Measurements from ENCODE around the gene DUSP10.

Gene DUSP10

DNA sequence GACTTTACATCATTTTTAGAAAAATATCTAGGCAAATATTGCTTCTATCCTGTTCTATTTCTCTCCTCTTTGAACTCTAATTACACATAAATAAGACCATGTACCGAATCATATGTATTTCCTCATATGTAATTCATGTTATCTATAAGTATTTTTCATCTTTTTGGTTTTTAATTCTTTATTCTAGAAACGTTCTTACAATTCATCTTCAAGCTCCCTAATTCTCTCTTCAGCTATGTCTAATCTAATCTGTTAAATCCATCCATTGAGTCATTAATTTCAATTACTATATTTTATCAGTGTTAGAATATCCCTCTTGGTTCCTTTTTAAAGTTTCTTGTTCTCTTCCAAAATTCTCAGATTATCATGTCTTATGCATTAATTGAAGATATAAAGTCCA, 61.8 kb downstream of the DUSP10 start:
- H3K4me3 ChIP-seq (ENCODE audit: low read depth, low read length) = no peak overlapping the region
- no peak for DNase-seq
- no peaks in the 10 kb centered on the region for H3K9me3 ChIP-seq (ENCODE audit: severe bottlenecking)
- H3K36me3 ChIP-seq = no peaks in the 10 kb centered on the region
- H3K27ac ChIP-seq = no peak overlapping the region
- H3K27me3 ChIP-seq (ENCODE audit: insufficient read depth, low read depth, severe bottlenecking) = no peaks in the 10 kb centered on the region
- TF ChIP-seq, protein P1, sequence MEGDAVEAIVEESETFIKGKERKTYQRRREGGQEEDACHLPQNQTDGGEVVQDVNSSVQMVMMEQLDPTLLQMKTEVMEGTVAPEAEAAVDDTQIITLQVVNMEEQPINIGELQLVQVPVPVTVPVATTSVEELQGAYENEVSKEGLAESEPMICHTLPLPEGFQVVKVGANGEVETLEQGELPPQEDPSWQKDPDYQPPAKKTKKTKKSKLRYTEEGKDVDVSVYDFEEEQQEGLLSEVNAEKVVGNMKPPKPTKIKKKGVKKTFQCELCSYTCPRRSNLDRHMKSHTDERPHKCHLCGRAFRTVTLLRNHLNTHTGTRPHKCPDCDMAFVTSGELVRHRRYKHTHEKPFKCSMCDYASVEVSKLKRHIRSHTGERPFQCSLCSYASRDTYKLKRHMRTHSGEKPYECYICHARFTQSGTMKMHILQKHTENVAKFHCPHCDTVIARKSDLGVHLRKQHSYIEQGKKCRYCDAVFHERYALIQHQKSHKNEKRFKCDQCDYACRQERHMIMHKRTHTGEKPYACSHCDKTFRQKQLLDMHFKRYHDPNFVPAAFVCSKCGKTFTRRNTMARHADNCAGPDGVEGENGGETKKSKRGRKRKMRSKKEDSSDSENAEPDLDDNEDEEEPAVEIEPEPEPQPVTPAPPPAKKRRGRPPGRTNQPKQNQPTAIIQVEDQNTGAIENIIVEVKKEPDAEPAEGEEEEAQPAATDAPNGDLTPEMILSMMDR (IDR thresholded peaks at IDR 0.05; ENCODE audit: low read depth, low read length) = no peak

DNA sequence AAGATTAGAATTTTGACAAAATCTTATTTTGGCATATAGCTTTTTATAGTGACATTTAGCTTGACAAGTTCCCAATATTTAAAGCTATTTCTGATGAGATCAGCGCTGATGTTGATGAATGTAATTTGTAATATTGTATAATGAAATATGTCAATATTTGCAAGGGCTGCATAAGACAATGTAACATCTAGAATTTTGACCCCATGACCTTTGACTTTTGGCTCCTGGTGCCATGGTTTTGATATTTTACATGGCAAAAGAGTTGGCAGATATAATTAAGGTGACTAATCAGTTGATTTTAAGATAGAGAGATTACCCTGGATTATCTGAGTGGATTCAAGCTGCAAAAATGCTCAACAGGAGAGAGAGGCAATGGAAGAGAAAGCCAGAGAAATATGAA, 63.9 kb downstream of the DUSP10 start:
- Histone ChIP-seq H3K27ac (no peak overlapping the region), H3K27me3 (ENCODE audit: insufficient read depth, low read depth, severe bottlenecking) (no peaks in the 10 kb centered on the region), H3K36me3 (no peaks in the 10 kb centered on the region), H3K9me3 (ENCODE audit: severe bottlenecking) (no peaks in the 10 kb centered on the region), H3K4me3 (ENCODE audit: low read depth, low read length) (no peak overlapping the region)
- TF ChIP-seq, protein P1 (IDR thresholded peaks at IDR 0.05; ENCODE audit: low read depth, low read length) = no peak
- DNase-seq = no peak

DNA sequence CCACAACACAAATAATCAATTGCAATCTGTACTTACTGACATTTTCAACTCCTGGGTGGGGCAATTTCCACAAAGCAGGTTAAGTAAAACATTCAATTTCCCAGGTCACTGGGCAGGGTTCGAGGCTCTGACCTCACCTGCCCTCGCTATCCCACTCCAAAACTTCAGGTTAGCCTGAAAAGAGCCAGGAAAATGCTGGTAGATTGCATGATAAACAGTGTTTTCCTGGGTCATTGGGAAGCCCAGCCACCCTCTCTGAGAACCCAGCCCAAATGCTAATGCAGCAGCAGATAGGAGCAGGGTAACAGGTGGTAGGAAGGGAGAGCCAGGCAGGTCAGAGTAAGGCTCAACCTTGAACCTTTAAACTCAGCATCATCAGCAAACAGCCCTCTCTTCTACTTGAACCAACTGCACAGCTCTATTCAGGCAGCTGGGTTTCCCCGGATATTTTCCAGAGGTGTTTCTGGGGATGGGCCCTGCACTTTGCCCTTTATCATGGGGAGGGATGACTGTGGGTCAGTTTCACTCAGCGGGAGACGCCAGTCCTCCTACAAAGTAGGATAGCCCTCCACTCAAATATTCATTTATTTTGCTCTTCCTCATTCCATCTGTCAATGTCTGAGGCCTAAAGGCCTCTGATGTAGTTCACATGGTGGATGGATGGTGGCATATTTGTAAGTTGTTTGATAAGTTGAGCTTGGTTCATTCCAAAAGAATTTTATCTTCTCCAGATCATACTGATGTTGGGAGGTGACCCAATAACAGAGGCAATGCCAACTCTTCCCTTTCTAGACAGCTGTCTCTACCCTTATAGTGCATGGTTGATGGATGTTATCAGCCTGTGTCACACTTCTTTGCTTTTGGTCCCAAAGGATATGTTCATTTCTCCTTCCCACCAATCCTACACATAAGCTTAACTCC, 65.7 kb downstream of the DUSP10 start:
- H3K27me3 ChIP-seq (ENCODE audit: insufficient read depth, low read depth, severe bottlenecking) = no peaks in the 10 kb centered on the region
- DNase-seq = no peak
- no peak overlapping the region for H3K27ac ChIP-seq
- no peak overlapping the region for H3K4me3 ChIP-seq (ENCODE audit: low read depth, low read length)
- TF ChIP-seq, protein P1 (IDR thresholded peaks at IDR 0.05; ENCODE audit: low read depth, low read length) = no peak
- H3K9me3 ChIP-seq (ENCODE audit: severe bottlenecking) = no peaks in the 10 kb centered on the region
- no peaks in the 10 kb centered on the region for H3K36me3 ChIP-seq

DNA sequence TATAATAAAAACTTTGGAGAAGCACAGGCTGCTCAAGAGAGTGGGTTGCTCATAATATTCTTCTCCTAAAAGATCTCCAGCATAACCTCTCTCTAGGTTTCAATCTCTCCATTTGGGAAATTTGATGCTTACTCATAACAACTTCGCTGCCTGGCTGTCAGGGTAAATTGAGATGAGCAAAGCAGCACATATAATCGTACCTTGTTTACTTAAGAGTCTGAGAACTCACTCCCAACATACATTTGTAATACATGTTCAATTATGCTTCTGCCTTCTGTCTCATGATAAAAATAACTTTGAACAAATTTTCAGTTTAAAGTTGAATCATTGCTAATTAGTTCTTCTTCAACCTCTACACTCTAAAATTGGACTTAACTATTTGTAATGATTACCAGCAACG, 68.9 kb downstream of the DUSP10 start:
- TF ChIP-seq, protein P1 (IDR thresholded peaks at IDR 0.05; ENCODE audit: low read depth, low read length) = no peak
- no peak overlapping the region for H3K27ac ChIP-seq
- H3K9me3 ChIP-seq (ENCODE audit: severe bottlenecking) = no peaks in the 10 kb centered on the region
- no peaks in the 10 kb centered on the region for H3K36me3 ChIP-seq
- no peak for DNase-seq
- H3K27me3 ChIP-seq (ENCODE audit: insufficient read depth, low read depth, severe bottlenecking) = no peaks in the 10 kb centered on the region
- H3K4me3 ChIP-seq (ENCODE audit: low read depth, low read length) = no peak overlapping the region

DNA sequence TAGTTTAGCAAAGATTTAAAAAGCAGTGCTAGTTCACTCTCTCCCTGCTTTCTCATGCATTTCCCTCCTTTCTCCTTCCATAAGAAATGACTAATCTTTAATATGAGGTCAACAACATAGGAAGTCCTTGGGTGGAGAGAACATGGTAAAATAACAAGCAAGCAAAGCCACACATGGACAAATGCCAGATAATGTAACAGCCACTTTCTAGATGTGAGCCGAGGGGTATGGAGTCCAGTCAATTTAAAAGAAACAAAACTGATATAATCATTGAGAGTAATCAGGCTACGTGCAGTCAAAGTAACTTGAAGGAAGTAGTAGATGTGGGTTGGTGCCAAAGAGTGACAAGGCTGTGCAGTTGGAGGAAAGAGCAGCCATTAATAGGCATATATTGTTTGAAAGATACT, 69.6 kb downstream of the DUSP10 start:
- TF ChIP-seq, protein P1 (IDR thresholded peaks at IDR 0.05; ENCODE audit: low read depth, low read length) = no peak
- Histone ChIP-seq H3K4me3 (ENCODE audit: low read depth, low read length) (no peak overlapping the region), H3K27me3 (ENCODE audit: insufficient read depth, low read depth, severe bottlenecking) (no peaks in the 10 kb centered on the region), H3K9me3 (ENCODE audit: severe bottlenecking) (no peaks in the 10 kb centered on the region), H3K27ac (no peak overlapping the region), H3K36me3 (no peaks in the 10 kb centered on the region)
- DNase-seq = no peak
